HG02759 (cell line): Measurements from ENCODE around the gene SH3PXD2A.
A peak's percentile ranks its signal among the peaks of the same experiment; 100 is the strongest.

Experiments used
- ATAC-seq: cut with Tn5 transposase; IDR thresholded peaks from one replicate; pipeline ENCODE4 v1.9.1; 2021; ENCODE audit warnings: mild to moderate bottlenecking, moderate library complexity; ENCODE audit not compliant: unreplicated experiment

SH3PXD2A gene

GRCh38 chr10:103711351-103711994 lies 143.9 kb downstream of the SH3PXD2A start:
- ATAC-seq = no peak

DNA sequence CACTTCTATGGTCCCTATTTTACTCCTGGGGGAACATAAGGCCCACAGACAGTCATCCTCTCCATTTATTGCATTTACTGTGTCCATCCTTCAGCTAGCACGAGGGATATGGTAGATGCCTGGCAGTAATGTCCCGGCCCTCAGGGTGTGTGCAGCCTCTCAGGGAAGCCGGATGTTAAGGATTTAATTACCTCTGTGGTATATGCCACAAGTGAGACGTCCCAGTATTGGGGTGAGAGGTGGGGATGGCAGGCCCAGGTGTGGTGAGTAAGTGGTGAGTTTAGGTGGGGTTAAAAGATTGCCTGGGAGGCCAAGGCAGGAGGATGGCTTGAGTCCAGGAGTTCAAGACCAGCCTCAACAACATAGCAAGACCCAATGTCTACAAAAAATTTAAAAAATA lies 144.9 kb downstream of the SH3PXD2A start:
- no peak for ATAC-seq

- no peak for ATAC-seq
Observed at GRCh38 chr10:103709341-103709920, 145.9 kb downstream of the SH3PXD2A start.

GRCh38 chr10:103708627-103709288 lies 146.6 kb downstream of the SH3PXD2A start:
- ATAC-seq = no peak

- no peak for ATAC-seq
Observed at GRCh38 chr10:103707956-103708626, 147.3 kb downstream of the SH3PXD2A start.

DNA sequence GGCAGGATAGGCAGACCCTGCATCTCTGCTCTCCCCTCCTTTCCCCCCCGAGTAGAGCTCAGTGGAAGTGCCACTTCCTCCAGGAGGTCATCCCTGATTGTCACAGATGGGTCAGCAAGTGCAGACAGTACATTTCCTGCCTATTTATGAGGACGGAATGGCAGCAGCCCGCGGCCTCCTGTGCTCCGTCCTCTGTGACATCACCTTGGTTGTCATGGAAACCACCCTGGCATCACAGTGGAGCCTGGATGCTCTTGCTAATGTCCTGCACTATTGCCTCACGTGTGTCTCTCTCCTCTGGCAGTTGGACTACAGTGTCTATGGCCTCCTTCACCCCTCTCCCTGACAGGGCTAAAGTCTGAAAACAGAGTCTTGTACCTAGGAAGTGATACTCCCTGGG lies 148.6 kb downstream of the SH3PXD2A start:
- ATAC-seq = no peak

GRCh38 chr10:103706047-103706446 lies 149.3 kb downstream of the SH3PXD2A start:
- ATAC-seq = no peak

DNA sequence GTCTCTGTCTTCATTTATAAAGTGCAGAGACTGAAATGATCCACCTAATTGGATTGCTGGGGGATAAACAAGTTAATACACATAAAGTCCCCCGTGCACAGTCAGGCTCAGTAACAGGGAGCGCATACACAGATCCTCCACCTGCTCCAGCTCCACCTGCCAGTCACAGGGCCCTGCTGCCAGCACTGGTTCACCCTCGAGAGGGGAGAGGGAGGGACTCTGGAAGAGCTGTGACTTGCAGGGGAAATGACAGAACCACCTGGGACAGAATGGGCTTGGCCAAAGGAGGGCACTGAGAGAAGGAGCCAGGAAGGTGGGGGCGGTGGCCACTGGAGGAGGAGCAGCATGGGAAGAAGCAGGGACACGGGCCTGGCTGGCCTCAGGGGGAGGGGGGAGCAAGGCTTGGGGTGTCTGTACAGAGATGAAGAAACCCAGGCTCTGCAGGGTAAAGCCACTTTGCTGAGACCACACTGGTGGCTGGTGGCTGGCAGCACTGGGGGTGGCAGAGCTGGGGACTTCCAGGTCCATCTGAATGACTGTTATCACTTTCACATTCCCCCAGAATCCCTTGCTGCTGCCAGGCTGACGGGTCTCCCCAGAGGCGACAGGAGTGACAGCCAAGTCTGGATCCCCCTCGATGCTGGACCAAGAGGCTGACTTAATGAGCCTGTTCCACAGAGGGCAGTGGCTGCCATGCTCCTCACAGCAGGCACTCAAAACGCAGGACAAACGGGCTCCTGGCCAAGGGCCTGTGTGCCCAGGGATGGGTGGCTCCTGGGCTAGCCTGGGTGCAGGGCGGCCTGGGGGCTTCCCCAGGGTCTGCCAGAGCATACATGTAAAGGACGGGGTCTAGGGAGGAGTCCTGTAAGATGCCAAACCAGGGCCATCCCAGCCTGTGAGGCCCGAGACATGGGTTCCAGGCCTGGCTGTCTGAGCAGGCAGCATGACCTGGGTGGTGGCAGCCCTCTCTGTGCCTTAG lies 151.1 kb downstream of the SH3PXD2A start:
- no peak for ATAC-seq

DNA sequence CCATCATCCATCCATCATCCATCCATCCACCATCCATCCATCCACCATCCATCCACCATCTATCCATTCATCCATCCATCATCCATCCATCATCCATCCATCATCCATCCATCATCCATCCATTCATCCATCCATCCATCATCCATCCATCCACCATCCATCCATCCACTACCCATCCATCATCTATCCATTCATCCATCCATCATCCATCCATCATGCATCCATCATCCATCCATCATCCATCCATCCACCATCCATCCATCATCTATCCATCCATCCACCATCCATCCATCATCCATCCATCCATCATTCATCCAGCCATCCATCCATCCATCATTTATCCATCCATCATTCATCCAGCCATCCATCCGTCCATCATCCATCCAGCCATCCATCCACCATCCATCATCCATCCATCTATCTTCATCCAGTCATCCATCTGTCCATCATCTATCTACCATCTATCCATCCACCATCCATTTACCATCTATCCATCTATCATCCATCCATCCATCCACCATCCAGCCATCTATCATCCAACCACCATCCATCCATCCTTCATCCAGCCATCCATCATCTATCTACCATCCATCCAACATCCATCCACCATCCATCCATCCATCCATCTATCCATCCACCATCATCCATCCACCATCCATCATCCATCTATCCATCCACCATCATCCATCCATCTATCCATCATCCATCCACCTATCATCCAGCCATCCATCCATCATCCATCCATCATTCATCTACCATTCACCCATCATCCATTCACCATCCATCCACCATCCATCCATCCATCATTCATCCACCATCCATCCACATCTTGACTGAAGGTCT lies 153.8 kb downstream of the SH3PXD2A start:
- no peak for ATAC-seq

DNA sequence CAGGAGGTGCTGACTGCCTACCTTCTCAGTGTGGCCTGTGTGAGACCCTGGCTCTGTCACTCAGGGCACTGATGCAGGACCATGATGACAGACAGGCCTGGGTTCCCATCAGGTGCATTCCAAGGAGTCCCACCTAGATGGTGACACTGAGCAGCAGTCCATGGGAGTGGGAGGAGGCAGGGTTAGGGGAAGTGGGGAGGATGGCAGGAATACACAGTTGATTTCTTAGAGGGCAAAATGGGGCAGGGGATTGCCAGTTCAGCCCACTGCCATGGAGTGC lies 155.0 kb downstream of the SH3PXD2A start:
- ATAC-seq = no peak

GRCh38 chr10:103699611-103700435 lies 155.6 kb downstream of the SH3PXD2A start:
- no peak for ATAC-seq

GRCh38 chr10:103698266-103698665 lies 157.1 kb downstream of the SH3PXD2A start:
- no peak for ATAC-seq

GRCh38 chr10:103697787-103698186 lies 157.6 kb downstream of the SH3PXD2A start:
- no peak for ATAC-seq

GRCh38 chr10:103696411-103697145 lies 158.8 kb downstream of the SH3PXD2A start:
- ATAC-seq = peak; percentile 39

- ATAC-seq = no peak
Observed at GRCh38 chr10:103696094-103696410, 159.3 kb downstream of the SH3PXD2A start.

DNA sequence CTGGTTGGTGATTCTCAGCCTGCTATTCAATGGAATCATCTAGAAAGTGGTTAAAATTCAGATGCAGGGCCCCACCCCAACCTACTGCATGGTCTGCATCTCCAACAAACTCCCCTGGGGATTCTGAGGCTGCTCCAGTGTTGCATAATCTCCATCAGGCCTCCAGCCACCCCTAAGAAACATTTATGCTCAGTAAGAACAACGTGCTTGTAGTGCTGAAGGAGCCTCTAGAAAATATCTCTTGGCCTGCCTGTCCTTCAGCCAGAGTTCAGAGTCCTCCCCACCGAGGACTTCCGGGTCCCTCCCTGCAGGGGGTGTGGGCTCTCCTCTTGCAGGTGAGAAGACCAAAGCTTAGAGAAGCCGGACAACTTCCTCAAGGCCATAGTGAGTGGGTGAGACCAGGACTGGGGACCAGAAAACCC lies 159.8 kb downstream of the SH3PXD2A start:
- ATAC-seq = no peak

DNA sequence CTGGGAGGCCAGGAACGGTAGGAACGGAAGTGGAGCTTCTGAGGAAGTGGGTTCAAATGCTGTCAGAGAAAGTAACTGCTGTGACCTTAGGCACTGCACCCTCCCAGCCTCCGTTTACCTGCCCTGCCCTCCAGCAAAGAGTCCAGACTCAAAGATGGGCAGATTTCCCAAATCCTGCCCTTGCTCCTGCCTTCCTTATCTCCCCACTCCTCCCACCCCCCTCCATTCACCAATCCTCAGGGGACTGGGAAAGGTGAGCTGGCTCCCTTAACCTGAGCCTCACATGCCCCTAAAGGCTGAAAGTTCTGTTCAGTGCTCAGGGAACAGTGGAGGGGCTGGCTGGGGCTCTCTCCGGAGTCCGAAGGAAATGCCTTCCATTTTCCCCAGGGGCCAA lies 161.6 kb downstream of the SH3PXD2A start:
- ATAC-seq = no peak

DNA sequence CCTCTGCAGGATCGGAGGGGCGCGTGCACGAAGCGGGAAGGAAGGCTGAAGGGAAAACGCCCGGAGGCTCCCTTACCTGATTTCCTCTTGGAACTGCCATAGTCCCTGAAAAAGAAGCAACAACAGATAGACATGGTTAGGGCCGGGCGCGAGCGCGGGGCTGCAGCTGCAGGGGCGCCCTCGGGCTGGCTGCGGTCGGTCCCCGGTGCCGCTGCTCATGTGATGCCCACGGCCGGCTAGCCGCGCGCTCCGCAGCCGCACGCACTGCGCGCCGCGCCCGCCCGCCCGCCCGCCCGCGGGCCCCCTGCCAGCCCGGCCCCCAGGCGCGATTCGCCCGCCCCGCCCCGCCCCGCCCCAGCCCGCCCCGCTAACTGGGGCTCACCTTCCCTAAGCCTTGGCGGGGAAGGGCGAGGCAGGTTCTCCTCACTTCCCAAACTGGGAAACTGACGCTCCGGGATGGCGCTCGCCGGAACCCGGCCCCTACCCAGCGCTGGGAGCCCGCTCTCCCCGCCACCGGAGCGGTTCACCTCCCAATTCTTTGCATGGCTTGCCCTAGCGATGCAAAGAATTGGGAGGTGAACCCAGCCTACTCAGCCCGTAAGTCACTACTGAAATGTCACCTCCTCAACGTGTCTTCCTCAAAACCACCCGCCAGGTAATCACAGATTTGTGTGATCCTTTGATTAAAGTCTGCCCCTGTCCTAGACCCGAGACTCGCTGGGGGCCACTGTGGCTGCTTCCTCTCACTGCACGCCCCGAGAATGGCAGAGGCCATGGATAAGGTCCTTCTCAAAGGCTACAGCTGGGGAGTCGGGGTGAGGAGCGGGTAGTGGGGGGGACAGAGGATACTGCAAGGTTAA lies 162.2 kb downstream of the SH3PXD2A start:
- ATAC-seq = peak; percentile 29
